ENCODE results near the gene FBRS.

Gene FBRS

DNA sequence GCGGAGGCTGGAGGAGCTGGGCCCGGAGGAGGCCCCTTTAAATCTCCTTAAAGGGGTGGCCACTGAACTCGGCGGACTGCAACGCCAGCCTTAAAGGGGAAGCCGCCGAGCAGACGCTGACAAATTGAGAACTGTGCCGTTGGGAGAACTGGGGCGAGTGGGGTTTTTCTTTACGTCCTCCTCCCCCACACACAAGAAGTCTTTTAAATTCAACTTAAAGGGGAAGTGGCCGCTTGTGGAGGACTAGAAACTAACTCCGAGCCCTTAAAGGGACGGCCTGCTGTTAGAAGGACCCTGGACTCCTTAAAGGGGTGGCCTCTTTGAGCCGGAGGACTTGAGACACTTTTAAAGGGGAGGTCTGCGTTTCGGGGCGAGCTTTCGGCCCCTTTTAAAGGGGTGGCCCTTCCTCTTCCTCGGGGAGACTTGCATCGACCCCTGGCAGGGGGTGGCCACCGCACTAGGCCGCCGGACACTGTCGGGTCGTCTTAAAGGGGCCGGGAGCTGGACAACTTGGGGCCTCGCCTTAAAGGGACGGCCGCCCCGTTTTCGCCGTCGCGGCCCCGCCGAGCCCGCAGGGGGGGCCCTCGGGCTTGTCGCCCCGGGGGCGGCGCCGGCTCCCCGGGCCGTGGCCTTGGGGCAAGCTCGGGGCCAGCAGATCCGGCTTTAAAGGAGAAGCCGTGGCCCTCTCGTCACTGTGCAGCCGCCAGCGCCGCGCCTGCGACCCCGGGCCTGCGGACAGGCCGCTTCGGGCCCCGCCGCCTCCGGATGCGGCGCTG lies 688 bp downstream of the FBRS start:
- H3K4me3 ChIP-seq (ENCODE audit: low read length in 2 of 2): peak overlapping the region; percentile 70 to 91
- H4K8ac ChIP-seq (ENCODE audit: low read depth, low read length): no peak overlapping the region
- peak overlapping the region; percentile 89 for H2AFZ ChIP-seq (ENCODE audit: low read length)
- no peak overlapping the region for H2BK12ac ChIP-seq (ENCODE audit: low read length)
- no peaks in the 10 kb centered on the region for H3K9me3 ChIP-seq (replicated peaks in 1 of 2; ENCODE audit: control insufficient read depth in 2 of 2, insufficient read depth in 1 of 2, low read depth in 1 of 2, low read length in 2 of 2)
- H4K91ac ChIP-seq (ENCODE audit: low read depth, low read length, poor library complexity): no peak overlapping the region
- no peak overlapping the region for H3K4ac ChIP-seq (ENCODE audit: low read length)
- H3K27me3 ChIP-seq (ENCODE audit: control insufficient read depth in 3 of 3, insufficient read depth in 3 of 3, low read depth in 1 of 3, low read length in 3 of 3): no peaks in the 10 kb centered on the region
- peaks cover 7% of the 10 kb centered on the region for H3K79me1 ChIP-seq (ENCODE audit: low read depth, low read length)
- peak overlapping the region; percentile 88 for H3K9ac ChIP-seq (ENCODE audit: low read depth, low read length, poor library complexity)
- peaks cover 9 to 23% of the 10 kb centered on the region in 2 donors for H3K4me1 ChIP-seq (ENCODE audit: control insufficient read depth in 2 of 2, insufficient read depth in 1 of 2, low read depth in 1 of 2, low read length in 2 of 2)
- peak overlapping the region; percentile 91 for H3K4me2 ChIP-seq (ENCODE audit: insufficient read depth, low read length, poor library complexity, severe bottlenecking)
- no CpG with 5 or more reads among the region's 64 CpGs for WGBS, 2 donors (ENCODE audit: extremely low coverage in 2 of 2, insufficient read length in 2 of 2, insufficient replicate concordance in 1 of 2)
- H3K18ac ChIP-seq (ENCODE audit: low read length): peak overlapping the region; percentile 92
- H2BK15ac ChIP-seq (ENCODE audit: low read length): no peak overlapping the region
- no peak overlapping the region for H3K14ac ChIP-seq (ENCODE audit: low read length)
- no peak overlapping the region for H2AK5ac ChIP-seq (ENCODE audit: low read depth, low read length)
- H3K27ac ChIP-seq (replicated peaks; ENCODE audit: low read length): peak overlapping the region; percentile 98
- H3K23ac ChIP-seq (ENCODE audit: low read depth, low read length, poor library complexity): peak overlapping the region; percentile 81
- H2BK5ac ChIP-seq (ENCODE audit: low read length): peak overlapping the region; percentile 88
- H3K36me3 ChIP-seq (replicated peaks in 1 of 2; ENCODE audit: control insufficient read depth in 2 of 2, insufficient read depth in 2 of 2, low read length in 2 of 2): peaks cover 47 to 67% of the 10 kb centered on the region in 2 donors
- DNase-seq (ENCODE audit: low spot score): peak; percentile 94
- no peak overlapping the region for H2BK120ac ChIP-seq (ENCODE audit: low read depth, low read length)

DNA sequence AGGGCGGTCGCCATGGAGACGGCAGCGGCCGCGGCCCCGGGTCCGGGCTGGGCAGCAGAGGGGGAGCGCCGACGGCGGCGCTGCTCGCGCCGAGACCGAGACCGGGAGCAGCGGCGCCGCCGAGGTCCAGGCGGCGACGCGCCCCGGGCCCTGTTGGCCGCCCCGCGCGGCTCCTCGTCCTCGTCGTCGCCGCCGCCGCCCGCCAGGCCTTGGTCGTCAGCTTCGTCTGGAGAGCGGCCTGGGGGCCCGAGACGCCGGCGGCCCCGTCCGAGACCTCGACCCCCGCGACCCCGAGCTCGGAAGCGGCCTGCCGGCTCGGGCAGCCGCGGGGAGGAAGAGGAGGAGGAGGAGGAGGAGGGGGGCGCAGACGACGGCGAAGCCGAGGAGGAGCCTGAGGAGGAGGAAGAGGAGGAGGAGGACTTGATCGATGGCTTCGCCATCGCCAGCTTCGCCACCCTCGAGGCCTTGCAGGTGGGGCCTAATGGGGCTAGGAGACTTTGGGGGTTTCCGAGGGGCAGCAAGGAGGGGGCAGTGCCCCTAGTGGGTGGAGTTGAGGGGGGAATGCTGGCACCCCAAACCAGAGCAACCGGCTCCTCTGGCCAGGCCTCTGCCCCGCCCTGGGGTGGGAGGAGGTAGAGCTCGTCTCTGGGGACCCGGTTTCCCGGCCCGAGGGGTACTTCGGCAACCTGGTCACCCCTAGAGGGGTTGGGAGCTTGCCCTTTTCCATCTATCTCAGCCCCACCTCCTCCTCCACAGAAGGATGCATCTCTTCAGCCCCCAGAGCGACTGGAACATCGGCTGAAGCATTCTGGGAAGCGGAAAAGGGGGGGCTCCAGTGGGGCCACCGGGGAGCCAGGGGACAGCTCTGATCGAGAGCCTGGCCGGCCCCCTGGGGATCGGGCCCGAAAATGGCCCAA lies 1.5 kb downstream of the FBRS start:
- peaks cover 45 to 66% of the 10 kb centered on the region in 2 donors for H3K36me3 ChIP-seq (replicated peaks in 1 of 2; ENCODE audit: control insufficient read depth in 2 of 2, insufficient read depth in 2 of 2, low read length in 2 of 2)
- peak overlapping the region; percentile 86 for H2AK5ac ChIP-seq (ENCODE audit: low read depth, low read length)
- DNase-seq (ENCODE audit: low spot score): no peak
- H3K4me3 ChIP-seq (ENCODE audit: low read length in 2 of 2): peak overlapping the region; percentile 70 to 91
- peak overlapping the region; percentile 88 for H3K9ac ChIP-seq (ENCODE audit: low read depth, low read length, poor library complexity)
- no peak overlapping the region for H4K8ac ChIP-seq (ENCODE audit: low read depth, low read length)
- peak overlapping the region; percentile 98 for H3K27ac ChIP-seq (replicated peaks; ENCODE audit: low read length)
- no peaks in the 10 kb centered on the region for H3K9me3 ChIP-seq (replicated peaks in 1 of 2; ENCODE audit: control insufficient read depth in 2 of 2, insufficient read depth in 1 of 2, low read depth in 1 of 2, low read length in 2 of 2)
- H2BK5ac ChIP-seq (ENCODE audit: low read length): peak overlapping the region; percentile 72
- peak overlapping the region; percentile 89 for H2AFZ ChIP-seq (ENCODE audit: low read length)
- H3K18ac ChIP-seq (ENCODE audit: low read length): peak overlapping the region; percentile 92
- H3K79me1 ChIP-seq (ENCODE audit: low read depth, low read length): peaks cover 7% of the 10 kb centered on the region
- H2BK120ac ChIP-seq (ENCODE audit: low read depth, low read length): no peak overlapping the region
- H3K4me1 ChIP-seq (ENCODE audit: control insufficient read depth in 2 of 2, insufficient read depth in 1 of 2, low read depth in 1 of 2, low read length in 2 of 2): peaks cover 9 to 23% of the 10 kb centered on the region in 2 donors
- no CpG with 5 or more reads among the region's 84 CpGs for WGBS, 2 donors (ENCODE audit: extremely low coverage in 2 of 2, insufficient read length in 2 of 2, insufficient replicate concordance in 1 of 2)
- H3K4ac ChIP-seq (ENCODE audit: low read length): no peak overlapping the region
- no peaks in the 10 kb centered on the region for H3K27me3 ChIP-seq (ENCODE audit: control insufficient read depth in 3 of 3, insufficient read depth in 3 of 3, low read depth in 1 of 3, low read length in 3 of 3)
- no peak overlapping the region for H2BK12ac ChIP-seq (ENCODE audit: low read length)
- no peak overlapping the region for H2BK15ac ChIP-seq (ENCODE audit: low read length)
- peak overlapping the region; percentile 91 for H3K4me2 ChIP-seq (ENCODE audit: insufficient read depth, low read length, poor library complexity, severe bottlenecking)
- no peak overlapping the region for H4K91ac ChIP-seq (ENCODE audit: low read depth, low read length, poor library complexity)
- H3K14ac ChIP-seq (ENCODE audit: low read length): peak overlapping the region; percentile 2
- peak overlapping the region; percentile 81 for H3K23ac ChIP-seq (ENCODE audit: low read depth, low read length, poor library complexity)

DNA sequence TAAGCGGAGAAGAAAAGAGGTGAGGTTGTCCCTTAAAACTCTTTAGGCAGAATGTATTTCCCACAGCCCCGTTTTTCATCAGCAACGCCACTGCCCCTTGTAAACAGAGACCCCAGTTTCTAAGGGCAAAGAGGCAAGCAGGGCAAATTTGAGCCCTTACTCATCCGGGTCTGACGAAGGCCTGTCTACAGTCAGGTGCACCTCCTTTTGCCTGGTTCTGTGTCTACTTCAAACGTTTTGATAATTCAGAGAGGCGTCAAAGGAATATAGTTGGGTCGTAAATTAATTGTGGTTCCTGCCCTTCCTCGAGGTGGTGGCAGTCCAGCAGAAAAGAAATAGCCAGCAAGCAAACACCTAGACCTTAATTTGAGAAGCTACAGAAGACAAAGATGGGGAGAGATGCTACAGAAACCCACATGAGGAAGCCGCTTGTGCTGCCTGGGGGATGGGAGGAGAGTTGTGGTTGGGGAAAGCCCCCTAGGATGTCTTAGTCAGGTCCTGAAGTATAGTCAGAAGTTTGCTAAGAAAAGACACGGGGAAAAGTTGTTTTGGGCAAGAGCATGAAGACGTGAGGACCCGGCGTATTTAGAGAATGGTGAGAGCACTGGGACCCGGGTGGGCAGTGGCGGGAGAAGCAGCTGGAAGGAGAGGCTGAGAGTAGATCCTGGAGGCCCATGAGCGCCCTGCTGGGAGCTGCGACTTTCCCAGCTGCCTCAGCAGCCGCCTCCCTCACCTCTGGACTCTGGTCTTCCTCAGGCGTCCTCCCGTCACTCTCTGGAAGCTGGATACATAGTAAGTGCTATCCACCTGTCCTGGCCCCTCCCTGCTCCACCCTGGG lies 2.4 kb downstream of the FBRS start:
- H3K4me1 ChIP-seq (ENCODE audit: control insufficient read depth in 2 of 2, insufficient read depth in 1 of 2, low read depth in 1 of 2, low read length in 2 of 2): peaks cover 9 to 23% of the 10 kb centered on the region in 2 donors
- H3K4me2 ChIP-seq (ENCODE audit: insufficient read depth, low read length, poor library complexity, severe bottlenecking): peak overlapping the region; percentile 91
- H2AFZ ChIP-seq (ENCODE audit: low read length): no peak overlapping the region
- no peaks in the 10 kb centered on the region for H3K27me3 ChIP-seq (ENCODE audit: control insufficient read depth in 3 of 3, insufficient read depth in 3 of 3, low read depth in 1 of 3, low read length in 3 of 3)
- H4K91ac ChIP-seq (ENCODE audit: low read depth, low read length, poor library complexity): no peak overlapping the region
- no peak overlapping the region for H3K18ac ChIP-seq (ENCODE audit: low read length)
- H3K14ac ChIP-seq (ENCODE audit: low read length): no peak overlapping the region
- H2AK5ac ChIP-seq (ENCODE audit: low read depth, low read length): no peak overlapping the region
- no peak overlapping the region for H3K4ac ChIP-seq (ENCODE audit: low read length)
- peaks cover 7% of the 10 kb centered on the region for H3K79me1 ChIP-seq (ENCODE audit: low read depth, low read length)
- DNase-seq (ENCODE audit: low spot score): no peak
- no CpG with 5 or more reads among the region's 21 CpGs for WGBS, 2 donors (ENCODE audit: extremely low coverage in 2 of 2, insufficient read length in 2 of 2, insufficient replicate concordance in 1 of 2)
- no peak overlapping the region for H3K23ac ChIP-seq (ENCODE audit: low read depth, low read length, poor library complexity)
- H3K9me3 ChIP-seq (replicated peaks in 1 of 2; ENCODE audit: control insufficient read depth in 2 of 2, insufficient read depth in 1 of 2, low read depth in 1 of 2, low read length in 2 of 2): no peaks in the 10 kb centered on the region
- peaks cover 47 to 66% of the 10 kb centered on the region in 2 donors for H3K36me3 ChIP-seq (replicated peaks in 1 of 2; ENCODE audit: control insufficient read depth in 2 of 2, insufficient read depth in 2 of 2, low read length in 2 of 2)
- H3K27ac ChIP-seq (replicated peaks; ENCODE audit: low read length): no peak overlapping the region
- no peak overlapping the region for H2BK12ac ChIP-seq (ENCODE audit: low read length)
- no peak overlapping the region for H2BK15ac ChIP-seq (ENCODE audit: low read length)
- H3K9ac ChIP-seq (ENCODE audit: low read depth, low read length, poor library complexity): no peak overlapping the region
- no peak overlapping the region for H4K8ac ChIP-seq (ENCODE audit: low read depth, low read length)
- H2BK120ac ChIP-seq (ENCODE audit: low read depth, low read length): no peak overlapping the region
- H2BK5ac ChIP-seq (ENCODE audit: low read length): peak overlapping the region; percentile 72
- H3K4me3 ChIP-seq (ENCODE audit: low read length in 2 of 2): peak overlapping the region; percentile 17 to 70
